OCI-LY3 (cell line): ENCODE data around the gene SAFB2.

Source experiments
- H2AFZ ChIP-seq: fragments of 200-600, 300-600 bp; shearing (Covaris generic); 2 replicates; pipeline ENCODE4 v1.6.0; 2014; ENCODE audit warnings: antibody characterized with exemption, low read depth, low read length
- H3K27ac ChIP-seq: fragments of 200-600, 300-600 bp; sonication (generic); 2 replicates; pipeline ENCODE4 v1.5.1; 2014; ENCODE audit warnings: mild to moderate bottlenecking, low read length, moderate library complexity, mixed read lengths
- H3K27me3 ChIP-seq: fragments of 200-600, 300-600 bp; sonication (generic); 2 replicates; pipeline ENCODE4 v1.6.1; 2014; ENCODE audit warnings: low read depth, low read length, mixed read lengths
- H3K36me3 ChIP-seq: fragments of 200-600, 300-600 bp; sonication (generic); replicated peaks from 2 replicates; pipeline ENCODE3; 2014; ENCODE audit warnings: low read depth, low read length, mixed read lengths
- H3K4me1 ChIP-seq: fragments of 300-600, 200-600 bp; sonication (generic); 2 replicates; pipeline ENCODE4 v1.6.1; 2014; ENCODE audit warnings: low read length, mixed read lengths
- H3K4me2 ChIP-seq: fragments of 200-600, 300-600 bp; sonication (generic); 2 replicates; pipeline ENCODE4 v1.6.1; 2014; ENCODE audit warnings: low read length, mixed read lengths
- H3K4me3 ChIP-seq: fragments of 300-600, 200-600 bp; sonication (generic); 2 replicates; pipeline ENCODE4 v1.5.1; 2014; ENCODE audit warnings: antibody characterized with exemption, mild to moderate bottlenecking, low read length, moderate library complexity
- H3K79me2 ChIP-seq: fragments of 300-600, 200-600 bp; shearing (Covaris generic); 2 replicates; pipeline ENCODE4 v1.6.1; 2014; ENCODE audit warnings: mild to moderate bottlenecking, low read length, mixed read lengths
- H3K9ac ChIP-seq: fragments of 300-600, 200-600 bp; shearing (Covaris generic); 2 replicates; pipeline ENCODE4 v1.6.0; 2014; ENCODE audit warnings: mild to moderate bottlenecking, low read length, moderate library complexity
- H3K9me3 ChIP-seq: fragments of 200-600, 300-600 bp; shearing (Covaris generic); 2 replicates; pipeline ENCODE4 v1.6.1; 2014; ENCODE audit warnings: low read length, mixed read lengths; ENCODE audit not compliant: insufficient read depth
- H4K20me1 ChIP-seq: fragments of 200-600, 300-600 bp; sonication (generic); 2 replicates; pipeline ENCODE4 v1.6.1; 2016; ENCODE audit warnings: low read length, mixed read lengths; ENCODE audit not compliant: insufficient read depth
- CTCF ChIP-seq: fragments of 200-600, 300-600 bp; sonication (generic); IDR thresholded peaks from 2 replicates; pipeline ENCODE4 v1.5.1; 2014; ENCODE audit warnings: antibody characterized with exemption, low read length, low read depth
- EZH2phosphoT487 ChIP-seq: fragments of 200-600 bp; shearing (Covaris generic); IDR thresholded peaks from 2 replicates; pipeline ENCODE4 v1.6.1; 2018; ENCODE audit warnings: antibody characterized with exemption, mixed run types, low read depth

SAFB2 gene

GRCh38 chr19:5600797-5601196 is 21.8 kb downstream of the SAFB2 start:
- no peaks in the 10 kb centered on the region for H3K27me3 ChIP-seq
- H3K4me1 ChIP-seq: no peaks in the 10 kb centered on the region
- peaks cover 35% of the 10 kb centered on the region for H3K79me2 ChIP-seq
- no peak overlapping the region for H3K9ac ChIP-seq
- no peaks in the 10 kb centered on the region for H3K9me3 ChIP-seq
- H3K4me3 ChIP-seq: no peak overlapping the region
- H3K27ac ChIP-seq: no peak overlapping the region
- H3K4me2 ChIP-seq: no peak overlapping the region
- peaks cover 8% of the 10 kb centered on the region; the same call in 1 of the 2 replicates for H4K20me1 ChIP-seq
- H2AFZ ChIP-seq: no peak overlapping the region
- TF ChIP-seq EZH2phosphoT487 (no peak), CTCF (no peak)
- H3K36me3 ChIP-seq: peaks cover 81% of the 10 kb centered on the region

GRCh38 chr19:5595745-5596144 is 26.8 kb downstream of the SAFB2 start:
- Histone ChIP-seq H3K9ac (no peak overlapping the region), H3K79me2 (peaks cover 11% of the 10 kb centered on the region; the same call in 1 of the 2 replicates), H3K4me2 (no peak overlapping the region), H4K20me1 (no peaks in the 10 kb centered on the region), H3K27ac (no peak overlapping the region), H2AFZ (no peak overlapping the region), H3K36me3 (peaks cover 88% of the 10 kb centered on the region), H3K4me3 (no peak overlapping the region), H3K4me1 (no peaks in the 10 kb centered on the region), H3K9me3 (no peaks in the 10 kb centered on the region), H3K27me3 (no peaks in the 10 kb centered on the region)
- no peak for TF ChIP-seq CTCF
- no peak for TF ChIP-seq EZH2phosphoT487

DNA sequence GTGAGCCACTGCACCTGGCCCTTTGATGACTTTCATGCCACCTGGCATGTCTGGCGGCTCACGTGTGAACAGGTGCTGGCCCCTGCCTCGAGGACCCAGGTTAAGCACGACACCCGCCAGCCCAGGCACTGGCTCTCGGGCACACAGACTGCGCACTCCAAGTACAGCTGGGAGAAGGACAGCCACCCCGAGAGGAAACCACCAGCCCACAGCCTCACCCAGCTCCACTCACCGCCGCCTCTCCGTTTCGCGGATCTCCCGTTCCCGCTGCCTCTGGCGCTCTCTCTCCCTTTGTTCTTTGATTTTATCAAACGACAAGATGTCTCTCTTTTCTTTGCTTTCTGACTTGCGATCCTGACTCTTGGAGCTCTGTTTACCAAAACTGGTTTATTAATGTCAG is 27.4 kb downstream of the SAFB2 start:
- H4K20me1 ChIP-seq: no peaks in the 10 kb centered on the region
- H3K36me3 ChIP-seq: peaks cover 87% of the 10 kb centered on the region
- H3K9me3 ChIP-seq: no peaks in the 10 kb centered on the region
- no peaks in the 10 kb centered on the region for H3K4me1 ChIP-seq
- no peak overlapping the region for H3K4me2 ChIP-seq
- H3K79me2 ChIP-seq: peaks cover 11% of the 10 kb centered on the region; the same call in 1 of the 2 replicates
- no peak overlapping the region for H2AFZ ChIP-seq
- H3K27me3 ChIP-seq: no peaks in the 10 kb centered on the region
- no peak overlapping the region for H3K9ac ChIP-seq
- no peak overlapping the region for H3K4me3 ChIP-seq
- no peak overlapping the region for H3K27ac ChIP-seq
- TF ChIP-seq CTCF (no peak), EZH2phosphoT487 (no peak)

- peaks cover 11% of the 10 kb centered on the region; the same call in 1 of the 2 replicates for H3K79me2 ChIP-seq
- no peak overlapping the region for H3K9ac ChIP-seq
- peaks cover 87% of the 10 kb centered on the region for H3K36me3 ChIP-seq
- H3K27me3 ChIP-seq: no peaks in the 10 kb centered on the region
- H4K20me1 ChIP-seq: no peaks in the 10 kb centered on the region
- TF ChIP-seq EZH2phosphoT487 (no peak), CTCF (no peak)
- H3K27ac ChIP-seq: no peak overlapping the region
- H3K4me2 ChIP-seq: no peak overlapping the region
- no peaks in the 10 kb centered on the region for H3K9me3 ChIP-seq
- no peak overlapping the region for H3K4me3 ChIP-seq
- no peak overlapping the region for H2AFZ ChIP-seq
- no peaks in the 10 kb centered on the region for H3K4me1 ChIP-seq
Observed at GRCh38 chr19:5594521-5594950, 28.0 kb downstream of the SAFB2 start.
